OCI-LY1 (cell line): Measurements from ENCODE around the gene PDE4D.

Source experiments
- H2AFZ ChIP-seq: fragments of 200-600 bp; sonication (generic), shearing (Covaris generic); 2 replicates; pipeline ENCODE4 v1.6.0; 2014; ENCODE audit warnings: antibody characterized with exemption, mild to moderate bottlenecking, low read length
- H3F3A ChIP-seq: fragments of 200-600 bp; sonication (generic), shearing (Covaris generic); 2 replicates; pipeline ENCODE4 v1.6.0; 2014; ENCODE audit warnings: mild to moderate bottlenecking, antibody characterized with exemption, low read length, moderate library complexity; ENCODE audit not compliant: insufficient read depth
- H3K27ac ChIP-seq: fragments of 200-600 bp; sonication (generic); 2 replicates; pipeline ENCODE4 v1.5.1; 2014; ENCODE audit warnings: low read length, mixed run types, mild to moderate bottlenecking, low read depth; ENCODE audit not compliant: poor library complexity, severe bottlenecking
- H3K27me3 ChIP-seq: fragments of 200-600 bp; sonication (generic); 2 replicates; pipeline ENCODE4 v1.6.0; 2014; ENCODE audit warnings: antibody characterized with exemption, mild to moderate bottlenecking, low read length, moderate library complexity; ENCODE audit not compliant: insufficient read depth
- H3K36me3 ChIP-seq: fragments of 200-600 bp; sonication (generic); 2 replicates; pipeline ENCODE4 v1.6.1; 2014; ENCODE audit warnings: mild to moderate bottlenecking, antibody characterized with exemption, low read length, moderate library complexity, mixed read lengths; ENCODE audit not compliant: insufficient read depth
- H3K4me1 ChIP-seq: fragments of 200-600 bp; sonication (generic); 2 replicates; pipeline ENCODE4 v1.5.1; 2014; ENCODE audit warnings: mild to moderate bottlenecking, low read length, moderate library complexity; ENCODE audit not compliant: insufficient read depth, severe bottlenecking
- H3K4me2 ChIP-seq: fragments of 200-600 bp; sonication (generic), shearing (Covaris generic); 2 replicates; pipeline ENCODE4 v1.6.1; 2014; ENCODE audit warnings: low read length
- H3K4me3 ChIP-seq: fragments of 200-600 bp; sonication (generic); 2 replicates; pipeline ENCODE4 v1.5.1; 2014; ENCODE audit warnings: low read length, low read depth, mild to moderate bottlenecking, mixed read lengths; ENCODE audit not compliant: poor library complexity, severe bottlenecking
- H3K79me2 ChIP-seq: fragments of 200-600 bp; shearing (Covaris generic); 2 replicates; pipeline ENCODE4 v1.6.1; 2016; ENCODE audit warnings: mixed run types, low read length, mixed read lengths; ENCODE audit not compliant: insufficient read depth
- H3K9ac ChIP-seq: fragments of 200-600 bp; sonication (generic), shearing (Covaris generic); 2 replicates; pipeline ENCODE4 v1.6.1; 2014; ENCODE audit warnings: mild to moderate bottlenecking, low read length, mixed read lengths
- H3K9me2 ChIP-seq: fragments of 200-600 bp; sonication (generic), shearing (Covaris generic); 2 replicates; pipeline ENCODE4 v1.6.1; 2014; ENCODE audit warnings: low read depth, mild to moderate bottlenecking, low read length, mixed read lengths
- H3K9me3 ChIP-seq: fragments of 200-600 bp; shearing (Covaris generic); 2 replicates; pipeline ENCODE4 v1.6.1; 2014; ENCODE audit warnings: low read length, mixed read lengths
- H4K20me1 ChIP-seq: fragments of 200-600 bp; sonication (generic), shearing (Covaris generic); 2 replicates; pipeline ENCODE4 v1.6.0; 2016; ENCODE audit warnings: mild to moderate bottlenecking, low read length; ENCODE audit not compliant: insufficient read depth
- CTCF ChIP-seq: fragments of 200-600 bp; sonication (generic), shearing (Covaris generic); IDR thresholded peaks from 2 replicates; pipeline ENCODE4 v1.5.1; 2017; ENCODE audit warnings: mild to moderate bottlenecking, antibody characterized with exemption, low read length, moderate library complexity, mixed read lengths
- EZH2 ChIP-seq: fragments of 200-600 bp; sonication (generic), shearing (Covaris generic); IDR thresholded peaks from 2 replicates; pipeline ENCODE4 v1.8.0; 2017; ENCODE audit warnings: borderline replicate concordance, mixed run types, mild to moderate bottlenecking, antibody characterized with exemption, low read length, moderate library complexity, mixed read lengths

Gene PDE4D

GRCh38 chr5:59005934-59006701 is 887.4 kb downstream of the PDE4D start:
- Histone ChIP-seq H3K36me3 (no peaks in the 10 kb centered on the region), H3K79me2 (no peaks in the 10 kb centered on the region)
- TF ChIP-seq EZH2 (no peak), CTCF (no peak)

GRCh38 chr5:59003641-59004040 is 889.9 kb downstream of the PDE4D start:
- H3K4me3 ChIP-seq: no peak overlapping the region
- no peaks in the 10 kb centered on the region for H4K20me1 ChIP-seq

More at GRCh38 chr5:59005934-59006701, 887.4 kb downstream of the PDE4D start:
- H3K27ac ChIP-seq: no peak overlapping the region
- no peaks in the 10 kb centered on the region for H4K20me1 ChIP-seq
- H3K4me3 ChIP-seq: no peak overlapping the region
- H3K9me2 ChIP-seq: no peaks in the 10 kb centered on the region
- no peaks in the 10 kb centered on the region for H3K4me1 ChIP-seq
- H3K9me3 ChIP-seq: no peaks in the 10 kb centered on the region
- no peaks in the 10 kb centered on the region for H3F3A ChIP-seq
- no peak overlapping the region for H3K4me2 ChIP-seq
- no peak overlapping the region for H3K9ac ChIP-seq
- H2AFZ ChIP-seq: no peak overlapping the region
- H3K27me3 ChIP-seq: no peaks in the 10 kb centered on the region

GRCh38 chr5:59003124-59003523 is 890.4 kb downstream of the PDE4D start:
- H3K36me3 ChIP-seq: no peaks in the 10 kb centered on the region
- H3K9ac ChIP-seq: no peak overlapping the region
- no peak overlapping the region for H3K4me3 ChIP-seq
- no peaks in the 10 kb centered on the region for H3K79me2 ChIP-seq
- H3K4me2 ChIP-seq: no peak overlapping the region
- TF ChIP-seq EZH2: no peak
- no peak for TF ChIP-seq CTCF
- no peaks in the 10 kb centered on the region for H3K4me1 ChIP-seq
- H3F3A ChIP-seq: no peaks in the 10 kb centered on the region
- H2AFZ ChIP-seq: no peak overlapping the region
- no peaks in the 10 kb centered on the region for H4K20me1 ChIP-seq
- no peaks in the 10 kb centered on the region for H3K9me3 ChIP-seq
- H3K27ac ChIP-seq: no peak overlapping the region
- H3K27me3 ChIP-seq: no peaks in the 10 kb centered on the region
- no peaks in the 10 kb centered on the region for H3K9me2 ChIP-seq

More at GRCh38 chr5:59003641-59004040, 889.9 kb downstream of the PDE4D start:
- Histone ChIP-seq H3K9me2 (no peaks in the 10 kb centered on the region), H3K4me2 (no peak overlapping the region), H3K9me3 (no peaks in the 10 kb centered on the region), H3F3A (no peaks in the 10 kb centered on the region), H3K27ac (no peak overlapping the region), H3K36me3 (no peaks in the 10 kb centered on the region), H3K4me1 (no peaks in the 10 kb centered on the region), H3K9ac (no peak overlapping the region), H2AFZ (no peak overlapping the region), H3K27me3 (no peaks in the 10 kb centered on the region), H3K79me2 (no peaks in the 10 kb centered on the region)
- no peak for TF ChIP-seq CTCF
- no peak for TF ChIP-seq EZH2
